ENCODE data around the gene C1orf198. TPM values are rescaled to one million over a fixed set of nuclear protein-coding genes. Genes with fewer than 3 reads are reported as not detected.

C1orf198 gene
- total and polyA plus RNA-seq, 2 of the 8 experiments (the other 6 are each of a cell fraction or from before 2014, with no cell fraction given) = 30.6 to 45.0 TPM

GRCh38 chr1:230842801-230843200 lies 25.5 kb downstream of the C1orf198 start (continued):
- TF ChIP-seq CTCF (IDR thresholded peaks at IDR 0.05; ENCODE audit: control extremely low read depth in 1 of 3, insufficient read depth in 1 of 3, low read depth in 1 of 3, low read length in 3 of 3) (no peak), JUND (IDR thresholded peaks at IDR 0.05; ENCODE audit: low read length) (no peak), TAF7 (optimal IDR thresholded peaks at IDR 0.05; ENCODE audit: borderline replicate concordance, low read depth, low read length) (no peak), BCL11A (IDR thresholded peaks at IDR 0.05; ENCODE audit: low read depth in 2 of 2, low read length in 2 of 2) (no peak), CBX5 (IDR thresholded peaks at IDR 0.05; ENCODE audit: low read depth, low read length) (no peak), SAP30 (IDR thresholded peaks at IDR 0.05; ENCODE audit: insufficient read depth, insufficient replicate concordance, low read length) (no peak), RNF2 (IDR thresholded peaks at IDR 0.05; ENCODE audit: borderline replicate concordance, low read depth, low read length, missing control alignments, poor library complexity, severe bottlenecking) (no peak), CREB1 (IDR thresholded peaks at IDR 0.05) (no peak)
